GM12875 (cell line): ENCODE measurements around the gene CCL24.

ENCODE experiments used
- H3K4me3 ChIP-seq: one replicate; pipeline ENCODE4 v1.5.1; 2011; ENCODE audit warnings: low read depth, low read length, control low read depth
- TF ChIP-seq, protein P1 (sequence below): IDR thresholded peaks from 2 replicates; pipeline ENCODE4 v1.5.1; 2011; ENCODE audit warnings: low read depth, mild to moderate bottlenecking, control low read depth, inconsistent platforms, low read length, moderate library complexity, borderline replicate concordance; ENCODE audit not compliant: insufficient read depth

CCL24 gene

DNA sequence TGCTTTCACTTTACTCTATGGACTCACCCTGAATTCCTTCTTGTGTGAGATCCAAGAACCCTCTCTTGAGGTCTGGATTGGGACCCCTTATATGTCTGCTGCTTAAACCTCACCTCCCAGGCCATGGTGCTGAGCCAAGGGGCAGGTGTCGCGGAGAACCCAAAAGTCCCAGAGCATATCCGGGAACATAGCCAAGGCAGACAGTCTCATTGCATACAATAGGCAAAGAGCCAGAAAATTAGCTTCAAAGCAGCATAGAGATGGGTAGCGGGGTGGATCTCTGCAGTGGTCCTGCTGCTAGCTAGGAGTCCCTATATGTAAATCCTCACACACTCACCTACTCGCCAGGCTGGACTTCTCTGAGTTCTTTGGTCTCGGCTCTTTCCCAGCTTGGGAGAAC, 5.5 kb downstream of the CCL24 start:
- no peak overlapping the region for H3K4me3 ChIP-seq
- TF ChIP-seq, protein P1, sequence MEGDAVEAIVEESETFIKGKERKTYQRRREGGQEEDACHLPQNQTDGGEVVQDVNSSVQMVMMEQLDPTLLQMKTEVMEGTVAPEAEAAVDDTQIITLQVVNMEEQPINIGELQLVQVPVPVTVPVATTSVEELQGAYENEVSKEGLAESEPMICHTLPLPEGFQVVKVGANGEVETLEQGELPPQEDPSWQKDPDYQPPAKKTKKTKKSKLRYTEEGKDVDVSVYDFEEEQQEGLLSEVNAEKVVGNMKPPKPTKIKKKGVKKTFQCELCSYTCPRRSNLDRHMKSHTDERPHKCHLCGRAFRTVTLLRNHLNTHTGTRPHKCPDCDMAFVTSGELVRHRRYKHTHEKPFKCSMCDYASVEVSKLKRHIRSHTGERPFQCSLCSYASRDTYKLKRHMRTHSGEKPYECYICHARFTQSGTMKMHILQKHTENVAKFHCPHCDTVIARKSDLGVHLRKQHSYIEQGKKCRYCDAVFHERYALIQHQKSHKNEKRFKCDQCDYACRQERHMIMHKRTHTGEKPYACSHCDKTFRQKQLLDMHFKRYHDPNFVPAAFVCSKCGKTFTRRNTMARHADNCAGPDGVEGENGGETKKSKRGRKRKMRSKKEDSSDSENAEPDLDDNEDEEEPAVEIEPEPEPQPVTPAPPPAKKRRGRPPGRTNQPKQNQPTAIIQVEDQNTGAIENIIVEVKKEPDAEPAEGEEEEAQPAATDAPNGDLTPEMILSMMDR: no peak

GRCh38 chr7:75807452-75807851, 6.2 kb downstream of the CCL24 start:
- no peak overlapping the region for H3K4me3 ChIP-seq
- TF ChIP-seq, protein P1: no peak

GRCh38 chr7:75806560-75807307, 6.9 kb downstream of the CCL24 start:
- no peak overlapping the region for H3K4me3 ChIP-seq
- TF ChIP-seq, protein P1: no peak

DNA sequence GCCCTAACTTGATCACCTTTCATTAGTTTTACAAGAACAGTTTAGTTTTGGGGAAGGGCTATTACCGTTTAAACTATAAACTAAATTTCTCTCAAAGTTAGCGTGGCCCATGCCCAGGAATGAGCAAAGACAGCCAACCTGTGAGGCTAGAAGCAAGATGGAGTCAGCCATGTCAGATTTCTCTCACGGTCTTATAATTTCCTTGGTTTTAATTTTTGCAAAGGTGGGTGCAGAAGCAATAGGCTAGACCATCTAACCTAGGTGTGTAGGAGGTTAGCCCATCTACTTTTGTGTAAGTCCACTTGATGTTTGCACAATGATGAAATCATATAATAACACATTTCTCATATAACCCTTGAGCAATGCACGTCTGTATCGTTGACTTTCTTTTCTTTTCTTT, 8.9 kb downstream of the CCL24 start:
- H3K4me3 ChIP-seq: no peak overlapping the region
- TF ChIP-seq, protein P1: no peak

DNA sequence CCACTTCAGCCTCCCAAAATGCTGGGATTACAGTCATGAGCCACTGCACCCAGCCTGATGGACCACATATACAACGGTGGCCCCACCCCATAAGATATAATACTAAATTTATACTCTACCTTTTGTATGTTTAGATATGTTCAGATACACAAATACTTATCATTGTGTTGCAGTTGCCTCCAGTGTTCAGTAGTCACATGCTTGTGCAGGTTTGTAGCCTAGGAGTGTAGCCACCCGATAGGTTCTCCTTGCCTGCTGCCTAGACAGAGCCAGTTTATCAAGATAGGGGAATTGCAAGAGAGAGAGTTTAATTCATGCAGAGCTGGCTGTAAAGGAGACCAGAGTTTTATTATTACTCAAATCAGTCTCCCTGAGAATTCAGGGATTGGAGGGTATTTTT, 9.6 kb downstream of the CCL24 start:
- TF ChIP-seq, protein P1: no peak
- no peak overlapping the region for H3K4me3 ChIP-seq

DNA sequence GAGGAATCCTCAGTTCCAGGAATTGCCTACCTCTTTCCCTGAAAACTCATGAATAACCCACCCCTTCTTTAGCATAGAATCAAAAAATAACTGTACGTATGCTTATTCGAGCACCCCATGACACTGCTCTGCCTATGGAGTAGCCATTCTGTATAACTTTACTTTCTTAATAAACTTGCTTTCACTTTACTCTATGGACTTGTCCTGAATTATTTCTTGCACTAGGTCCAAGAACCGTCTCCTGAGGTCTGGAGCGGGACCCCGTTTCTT, 11.1 kb downstream of the CCL24 start:
- TF ChIP-seq, protein P1: no peak
- H3K4me3 ChIP-seq: no peak overlapping the region

DNA sequence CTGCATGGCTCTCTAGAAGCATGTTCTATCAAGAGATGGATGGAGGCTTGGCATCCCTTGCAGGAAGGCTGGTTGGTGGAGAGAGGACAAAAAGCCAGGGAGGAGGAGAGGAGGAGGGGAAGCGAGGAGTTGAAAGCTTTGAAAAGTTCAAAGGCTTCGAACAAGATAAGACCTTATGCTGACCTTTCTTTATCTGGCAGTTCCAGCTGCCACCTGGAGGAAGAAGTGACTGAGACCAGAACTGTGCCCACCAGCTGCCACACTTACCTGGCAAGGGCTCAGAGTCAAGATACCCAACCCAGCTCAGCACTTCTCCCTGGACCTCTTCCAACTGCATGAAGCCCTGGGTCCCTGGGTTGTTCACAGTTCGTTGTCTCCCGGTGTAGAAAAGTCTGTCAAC, 14.8 kb downstream of the CCL24 start:
- TF ChIP-seq, protein P1: no peak
- no peak overlapping the region for H3K4me3 ChIP-seq
